DND-41 (cell line): ENCODE results near the gene USP12.

Source experiments
- CTCF ChIP-seq: IDR thresholded peaks from 2 replicates; pipeline ENCODE4 v1.5.1; 2012; ENCODE audit warnings: borderline replicate concordance, low read length, moderate library complexity, mild to moderate bottlenecking; ENCODE audit not compliant: poor library complexity, severe bottlenecking; ENCODE audit errors: extremely low read depth
- EZH2 ChIP-seq: IDR thresholded peaks from 3 replicates; pipeline ENCODE4 v1.6.1; 2012; ENCODE audit warnings: borderline replicate concordance, low read depth, mild to moderate bottlenecking, moderate library complexity, low read length, inconsistent platforms; ENCODE audit not compliant: severe bottlenecking

DNA sequence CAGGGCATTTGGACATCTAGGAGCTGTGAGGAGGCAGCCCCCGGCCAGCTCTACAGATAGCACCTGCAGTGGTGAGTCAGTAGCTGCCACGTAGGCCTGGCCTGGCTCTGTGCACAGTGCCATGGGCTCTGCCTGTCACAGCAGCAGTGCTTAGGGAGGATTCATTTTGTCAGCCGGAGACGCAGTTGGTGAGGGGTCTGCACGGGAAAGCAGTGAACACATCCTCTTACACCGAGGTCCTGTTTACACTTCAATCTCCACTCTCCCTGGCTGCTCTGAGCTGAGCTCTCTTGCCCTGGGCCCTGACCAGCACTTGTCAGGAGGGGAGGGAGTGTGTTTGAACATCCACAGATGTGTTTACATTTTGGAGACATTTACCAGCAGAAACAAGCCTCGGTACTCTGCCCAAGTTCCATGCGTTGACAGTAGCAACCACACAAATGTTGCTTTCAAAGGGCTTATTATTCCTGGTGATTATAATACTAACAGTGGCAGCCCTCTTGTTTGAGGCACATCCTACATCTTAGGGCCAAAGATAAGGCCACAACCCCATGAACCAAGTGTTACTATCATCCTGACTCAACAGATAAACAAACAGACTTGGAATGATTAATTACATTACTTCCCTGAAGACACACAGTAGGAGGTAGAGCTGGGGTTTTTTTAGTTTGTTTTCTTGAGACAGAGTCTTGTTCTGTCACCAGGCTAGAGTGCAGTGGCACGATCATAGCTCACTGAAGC, 148.9 kb downstream of the USP12 start:
- no peak for TF ChIP-seq CTCF
- no peak for TF ChIP-seq EZH2
